HG02588 (cell line): Measurements from ENCODE around the gene DUOX2.
"Not testable (repeated sequence)": the region's sequence is repeated elsewhere in the genome, so short reads cannot be mapped to it uniquely, and the experiment has no call there.

Experiments used
- ATAC-seq: cut with Tn5 transposase; IDR thresholded peaks from one replicate; pipeline ENCODE4 v1.9.1; 2021; ENCODE audit warnings: mild to moderate bottlenecking, moderate library complexity; ENCODE audit not compliant: unreplicated experiment

The DUOX2 gene

DNA sequence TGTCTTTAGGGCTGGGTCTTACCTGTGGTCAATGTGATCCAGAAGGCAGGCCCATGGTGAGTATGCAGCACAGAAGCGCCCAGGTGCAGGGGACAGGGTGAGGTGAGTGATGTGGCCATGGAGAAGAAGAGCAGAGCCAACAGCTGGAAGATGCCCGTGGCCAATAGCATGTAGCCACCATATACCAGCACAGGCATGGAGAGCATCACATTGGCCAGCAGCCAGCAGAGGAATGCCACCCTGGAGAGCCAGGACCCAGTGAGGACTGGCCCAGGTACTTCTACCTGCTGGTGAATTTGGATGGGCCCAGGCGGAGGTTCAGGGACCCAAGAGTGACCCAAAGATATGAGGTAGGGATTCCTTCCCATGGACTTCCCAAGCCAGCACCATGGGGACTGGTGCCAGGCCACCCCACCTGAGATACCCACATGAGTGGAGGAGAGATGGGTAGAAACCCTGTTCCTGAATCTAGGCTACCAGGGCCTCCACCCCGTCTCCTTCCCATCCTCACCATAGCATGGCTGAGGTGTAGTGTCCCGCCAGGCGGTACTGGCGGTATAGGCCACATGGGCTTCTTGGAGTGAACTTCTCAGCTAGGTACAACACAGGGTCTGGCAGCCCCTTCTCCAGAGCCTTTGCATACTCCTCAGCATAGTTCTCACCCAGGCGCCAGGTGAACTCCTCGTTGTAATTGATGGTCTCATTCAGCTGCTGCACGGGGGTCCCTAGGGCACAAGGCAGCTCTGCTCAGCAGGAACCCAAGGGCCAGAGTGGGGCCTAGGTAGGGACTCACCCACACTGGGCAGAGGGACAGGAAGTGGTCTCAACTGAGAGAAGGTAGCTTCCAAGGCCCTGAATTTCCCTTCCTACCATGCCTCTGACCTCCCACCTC is 6.4 kb upstream of the DUOX2 start:
- ATAC-seq, result no peak

DNA sequence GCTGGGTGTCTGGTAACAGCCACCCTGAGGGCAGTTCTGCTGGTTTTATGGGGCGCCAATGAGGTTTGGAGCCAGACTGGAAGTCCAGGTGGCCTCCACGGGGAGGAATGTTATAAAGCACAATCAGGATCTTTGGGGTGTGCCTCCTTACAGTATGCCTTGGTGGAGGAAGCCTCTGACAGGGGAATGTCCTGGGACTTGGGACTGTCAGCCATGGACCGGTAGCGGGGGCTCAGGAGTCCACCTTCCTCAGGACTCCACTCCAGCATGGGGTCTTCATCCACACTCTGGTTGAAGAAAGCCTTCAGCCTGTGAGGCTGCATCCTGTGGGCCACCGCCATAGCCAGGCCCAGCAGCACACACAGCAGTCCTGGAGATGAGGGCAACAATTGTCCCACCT is 5.0 kb upstream of the DUOX2 start:
- ATAC-seq, result no peak

DNA sequence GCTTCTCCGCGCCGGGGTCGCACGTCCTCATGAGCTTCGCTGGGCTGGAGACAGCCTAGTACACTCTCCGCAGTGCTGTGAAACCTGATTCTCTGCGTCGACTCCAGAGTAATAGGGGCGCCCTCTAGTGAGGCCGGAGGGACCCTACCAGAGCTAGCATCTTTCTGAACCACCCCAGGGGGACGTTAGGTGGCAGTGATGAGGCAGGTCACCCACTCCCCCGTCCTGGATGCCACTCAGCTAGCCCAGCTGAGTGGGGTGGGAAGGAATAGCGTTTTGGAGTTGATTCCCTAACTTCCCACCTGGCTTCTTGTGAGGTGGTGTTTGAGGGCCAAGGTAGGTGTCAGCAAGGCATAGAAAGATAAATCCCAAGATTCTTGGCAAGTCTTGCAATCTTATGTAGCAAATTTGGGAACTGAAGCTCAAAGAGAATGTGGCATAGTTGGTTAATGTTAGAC is 4.2 kb upstream of the DUOX2 start:
- ATAC-seq, result peak; percentile 86

DNA sequence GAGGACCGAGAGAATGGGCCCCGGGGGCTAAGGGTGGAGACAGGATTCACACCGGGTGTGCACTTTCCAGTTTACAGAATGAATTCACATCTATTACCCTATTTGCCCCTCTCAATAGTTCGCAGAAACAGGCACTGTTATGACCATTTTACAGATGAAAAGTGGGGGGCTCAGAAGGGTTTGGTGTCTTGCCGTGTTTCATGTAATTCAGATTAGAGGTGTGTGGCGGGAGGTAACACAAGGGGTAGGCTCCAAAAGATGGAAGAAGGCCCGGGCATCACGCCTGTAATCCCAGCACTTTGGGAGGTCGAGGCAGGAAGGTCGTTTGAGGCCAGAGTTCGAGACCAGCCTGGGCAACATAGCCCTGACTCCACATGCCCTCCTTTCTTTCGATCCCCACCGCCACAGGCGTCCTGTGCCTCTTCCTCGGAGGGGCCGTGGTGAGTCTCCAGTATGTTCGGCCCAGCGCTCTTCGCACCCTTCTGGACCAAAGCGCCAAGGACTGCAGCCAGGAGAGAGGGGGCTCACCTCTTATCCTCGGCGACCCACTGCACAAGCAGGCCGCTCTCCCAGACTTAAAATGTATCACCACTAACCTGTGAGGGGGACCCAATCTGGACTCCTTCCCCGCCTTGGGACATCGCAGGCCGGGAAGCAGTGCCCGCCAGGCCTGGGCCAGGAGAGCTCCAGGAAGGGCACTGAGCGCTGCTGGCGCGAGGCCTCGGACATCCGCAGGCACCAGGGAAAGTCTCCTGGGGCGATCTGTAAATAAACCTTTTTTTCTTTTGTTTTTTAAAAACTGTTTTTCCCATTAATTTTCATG is 3.5 kb upstream of the DUOX2 start:
- no peak for ATAC-seq

DNA sequence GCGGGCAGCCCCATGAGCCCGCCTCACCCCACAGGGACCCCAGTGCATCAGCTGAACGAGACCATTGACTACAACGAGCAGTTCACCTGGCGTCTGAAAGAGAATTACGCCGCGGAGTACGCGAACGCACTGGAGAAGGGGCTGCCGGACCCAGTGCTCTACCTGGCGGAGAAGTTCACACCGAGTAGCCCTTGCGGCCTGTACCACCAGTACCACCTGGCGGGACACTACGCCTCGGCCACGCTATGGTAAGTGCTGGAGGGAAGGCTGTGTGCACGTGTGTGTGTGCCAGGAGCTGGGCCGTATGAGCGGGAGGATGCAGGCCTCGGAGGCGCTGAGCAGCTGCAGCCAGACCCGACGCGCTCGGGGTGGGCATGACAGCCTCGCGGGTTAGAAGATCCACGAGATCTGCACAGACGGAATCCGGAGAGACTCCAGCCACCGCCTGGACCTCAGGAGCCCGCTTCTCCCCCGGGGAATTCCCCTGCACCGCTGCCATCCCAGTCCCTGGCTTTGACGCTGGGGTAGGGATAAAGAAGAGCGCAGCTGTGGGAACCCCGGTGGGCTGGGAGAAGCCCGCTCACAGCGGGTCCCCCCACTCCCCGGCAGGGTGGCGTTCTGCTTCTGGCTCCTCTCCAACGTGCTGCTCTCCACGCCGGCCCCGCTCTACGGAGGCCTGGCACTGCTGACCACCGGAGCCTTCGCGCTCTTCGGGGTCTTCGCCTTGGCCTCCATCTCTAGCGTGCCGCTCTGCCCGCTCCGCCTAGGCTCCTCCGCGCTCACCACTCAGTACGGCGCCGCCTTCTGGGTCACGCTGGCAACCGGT is 2.7 kb upstream of the DUOX2 start:
- no peak for ATAC-seq

DNA sequence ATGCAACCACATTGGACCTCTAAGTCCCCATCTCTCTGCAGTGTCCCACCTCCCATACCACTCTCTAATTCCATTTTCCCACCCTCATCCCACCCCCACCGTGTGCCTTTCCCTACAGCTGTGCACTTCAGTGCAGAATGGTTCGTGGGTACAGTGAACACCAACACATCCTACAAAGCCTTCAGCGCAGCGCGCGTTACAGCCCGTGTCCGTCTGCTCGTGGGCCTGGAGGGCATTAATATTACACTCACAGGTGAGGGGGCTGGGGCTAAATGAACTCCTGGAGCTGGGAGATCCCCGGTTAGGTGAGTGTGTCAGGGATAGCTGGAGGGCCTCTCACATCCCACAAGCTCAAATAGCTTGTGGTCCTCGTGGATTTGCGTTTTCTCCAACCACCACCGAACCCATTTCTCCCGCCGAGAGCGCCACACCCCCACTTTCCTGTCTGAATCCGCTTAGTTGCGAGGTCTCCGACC is 2.1 kb upstream of the DUOX2 start:
- ATAC-seq, result no peak

DNA sequence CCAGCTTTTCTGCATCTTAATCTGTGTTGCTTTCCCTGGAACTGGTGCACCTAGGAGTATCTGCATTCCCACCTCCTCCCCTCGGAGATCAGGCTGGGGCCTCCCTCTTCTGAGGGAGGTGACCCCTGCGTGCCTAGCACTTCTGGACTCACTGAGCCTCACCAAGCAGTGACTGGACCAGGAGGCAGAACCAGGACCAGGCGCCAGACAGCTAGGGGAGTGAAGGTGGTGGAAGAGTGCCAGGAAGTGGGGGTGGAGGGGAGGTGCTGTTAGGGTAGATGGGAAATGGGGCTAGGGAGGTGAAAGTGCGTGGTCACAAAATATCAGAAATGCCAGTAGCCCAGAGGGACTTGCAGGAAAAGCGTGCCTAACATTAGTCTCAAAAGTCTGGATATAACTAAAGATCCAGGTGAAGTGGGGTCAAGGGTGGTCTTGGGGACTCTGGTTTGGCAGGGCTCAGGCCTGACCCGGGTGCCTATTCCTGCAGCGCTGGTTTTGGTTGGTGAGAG is 1.4 kb upstream of the DUOX2 start:
- ATAC-seq, result no peak

DNA sequence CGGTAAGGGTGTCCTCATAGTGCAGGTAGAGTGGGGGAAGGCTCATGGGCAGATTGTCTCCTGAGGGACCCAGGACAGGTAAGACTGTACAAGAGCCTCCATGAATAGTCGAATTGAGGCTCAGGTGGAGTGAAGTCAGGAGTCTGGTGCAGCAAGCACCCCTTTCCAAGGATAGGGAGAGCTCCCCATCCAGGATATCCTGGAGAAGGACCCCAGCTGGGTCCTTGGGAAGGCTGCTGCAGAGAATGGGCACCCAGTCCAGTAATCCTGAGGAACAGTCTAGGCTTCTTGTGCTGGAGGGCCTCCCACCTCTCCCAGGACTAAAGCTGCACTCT is 746 bp upstream of the DUOX2 start:
- ATAC-seq, result no peak

DNA sequence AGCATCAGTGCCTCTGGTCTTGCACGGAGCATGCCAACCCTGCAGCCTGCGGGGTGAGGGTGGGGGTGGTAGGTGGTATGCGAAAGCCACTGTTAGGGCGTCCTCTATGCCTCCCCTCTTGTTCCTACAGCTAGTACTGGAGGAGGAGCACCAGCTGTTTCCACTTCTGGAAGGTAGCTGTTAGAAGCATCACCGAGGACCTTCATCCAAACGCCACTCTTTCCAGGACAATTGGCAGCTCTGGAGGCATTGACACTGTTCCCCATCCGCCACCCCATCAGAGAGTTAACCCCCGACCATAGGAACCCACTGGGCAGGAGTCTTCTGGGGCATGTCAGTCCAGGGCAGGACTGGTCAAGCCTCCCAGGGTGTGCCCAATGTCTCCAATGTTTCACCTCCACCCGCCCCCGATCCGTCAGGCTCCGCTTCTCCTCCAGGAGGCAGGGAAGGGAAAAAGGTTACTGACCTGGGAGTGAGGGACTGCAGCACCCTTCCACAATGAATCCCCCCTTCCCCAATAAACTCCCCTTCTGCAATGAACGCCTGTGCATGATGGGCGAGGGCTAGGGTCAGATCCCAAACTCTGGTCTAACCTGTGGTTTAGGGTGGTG is 487 bp downstream of the DUOX2 start:
- ATAC-seq, result no peak

DNA sequence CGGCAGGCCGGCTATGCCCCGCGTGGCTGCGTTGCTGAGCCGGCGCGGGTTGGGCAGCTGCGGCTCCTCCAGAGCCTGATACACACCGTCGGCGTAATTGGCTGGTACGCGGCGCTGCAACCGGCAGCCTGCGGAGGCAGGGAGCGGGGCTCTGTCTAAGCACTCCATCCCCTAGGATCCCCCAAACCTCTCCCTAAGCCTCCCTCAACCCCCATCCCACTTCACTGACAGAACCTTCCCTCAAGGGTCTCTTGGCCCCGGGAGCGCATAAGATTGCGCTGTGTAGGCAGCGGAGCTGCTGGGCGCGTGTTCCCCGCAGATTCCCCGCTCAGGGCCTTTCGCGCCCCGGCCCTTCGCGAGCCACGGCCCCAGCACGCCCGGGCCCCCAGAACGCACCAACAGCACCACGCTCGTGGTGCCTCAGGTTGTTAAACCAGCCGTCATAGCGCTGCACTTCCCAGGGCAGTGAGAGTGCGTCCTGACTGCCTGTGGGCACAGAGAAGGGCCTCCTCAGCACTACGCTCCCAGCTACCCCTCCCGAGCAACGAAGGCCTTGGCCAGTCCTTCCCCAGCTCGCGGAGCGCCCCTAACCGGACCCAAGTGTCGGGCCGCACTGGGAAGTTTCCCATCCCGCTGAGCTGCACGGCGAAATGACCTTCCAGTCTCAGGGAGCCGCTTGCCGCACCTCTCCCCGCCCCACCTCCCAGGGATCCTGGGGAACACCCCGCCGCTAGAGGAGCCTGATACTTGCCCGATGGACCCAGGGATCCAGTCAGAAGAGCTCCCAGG is 1.2 kb downstream of the DUOX2 start:
- no peak for ATAC-seq

DNA sequence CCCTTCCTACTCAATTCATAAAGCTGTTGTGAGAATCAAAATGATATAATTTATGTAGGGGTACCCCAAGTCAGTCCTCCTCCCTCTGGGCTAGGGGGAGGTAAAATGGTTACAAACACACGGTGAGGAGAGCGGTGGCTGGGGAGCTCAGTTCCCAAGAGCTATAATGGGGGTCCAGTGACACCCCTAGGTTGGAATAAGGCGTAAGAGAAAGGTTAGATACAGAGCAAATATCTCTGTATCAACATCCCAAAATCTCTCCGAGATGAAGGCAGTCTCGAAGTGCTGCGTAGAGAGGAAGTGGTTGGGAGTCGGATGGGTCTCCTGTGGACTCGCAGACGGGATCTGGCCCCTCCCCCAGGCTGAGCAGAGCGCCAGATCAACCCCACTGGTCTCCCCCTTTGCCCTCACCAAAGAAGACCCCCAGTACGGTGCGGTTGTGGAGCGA is 1.8 kb downstream of the DUOX2 start:
- ATAC-seq, result no peak

DNA sequence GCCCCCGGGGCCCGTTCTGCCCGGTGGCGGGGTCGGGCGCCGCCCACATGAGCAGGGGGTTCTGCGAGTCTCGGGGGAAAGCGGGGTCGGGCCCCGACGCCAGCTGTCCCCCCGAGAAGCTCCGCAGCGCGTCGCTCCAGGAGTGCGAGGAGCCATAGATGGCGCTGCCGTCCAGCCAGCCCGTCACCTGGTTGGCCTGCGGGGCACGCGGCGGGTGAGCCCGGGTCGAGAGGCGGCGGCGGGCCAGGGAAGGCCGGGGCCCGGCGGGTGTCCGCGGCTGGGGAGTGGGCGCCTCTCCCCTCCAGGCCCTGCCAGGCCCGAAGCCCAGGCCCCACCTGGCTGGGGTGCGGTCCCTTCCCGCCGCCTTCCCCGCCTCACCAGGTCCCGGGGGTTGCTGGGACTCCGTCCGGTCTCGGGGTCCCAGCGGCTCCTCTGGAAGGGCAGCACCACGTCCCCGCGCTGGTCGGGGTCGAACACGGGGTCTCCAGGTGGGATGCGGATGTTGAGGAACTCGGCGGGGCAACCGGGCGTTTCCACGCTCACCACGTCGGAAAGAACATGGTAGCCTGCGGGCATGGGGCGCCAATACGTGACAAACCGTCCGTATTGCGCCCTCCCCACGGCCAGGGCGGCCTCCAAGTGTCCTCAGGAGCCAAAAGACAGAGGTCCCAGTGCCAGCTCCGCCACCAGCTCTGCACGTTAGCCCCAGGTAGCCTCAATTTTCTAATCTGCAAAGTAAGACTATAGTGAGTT is 2.4 kb downstream of the DUOX2 start:
- no peak for ATAC-seq

DNA sequence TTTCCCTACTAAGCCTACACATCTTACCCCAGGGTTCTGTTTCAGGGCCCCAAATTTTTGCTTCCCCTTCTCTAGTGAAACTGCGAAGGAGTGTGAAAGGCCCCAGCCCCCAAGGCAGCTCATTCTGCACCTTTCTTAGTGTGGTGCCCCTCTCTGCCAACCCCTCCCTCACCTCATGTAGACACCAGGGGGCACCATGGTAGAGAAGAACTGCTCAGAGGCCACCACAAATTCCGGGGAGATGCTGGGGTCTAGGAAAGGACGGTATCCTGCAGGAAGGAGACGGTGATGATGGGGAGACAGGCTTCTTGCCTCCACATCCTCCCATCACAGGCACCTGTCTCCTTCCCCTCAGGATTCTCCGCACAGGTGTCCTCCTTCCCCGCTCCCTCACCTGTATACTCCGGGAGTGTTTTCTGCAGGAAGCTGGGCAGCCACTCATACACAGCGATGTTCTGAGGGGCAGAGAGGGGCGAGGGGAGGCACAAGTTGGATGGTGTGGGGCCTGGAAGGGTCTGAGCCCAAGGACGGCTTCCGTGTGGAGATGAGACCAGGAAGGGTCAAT is 3.6 kb downstream of the DUOX2 start:
- no peak for ATAC-seq

DNA sequence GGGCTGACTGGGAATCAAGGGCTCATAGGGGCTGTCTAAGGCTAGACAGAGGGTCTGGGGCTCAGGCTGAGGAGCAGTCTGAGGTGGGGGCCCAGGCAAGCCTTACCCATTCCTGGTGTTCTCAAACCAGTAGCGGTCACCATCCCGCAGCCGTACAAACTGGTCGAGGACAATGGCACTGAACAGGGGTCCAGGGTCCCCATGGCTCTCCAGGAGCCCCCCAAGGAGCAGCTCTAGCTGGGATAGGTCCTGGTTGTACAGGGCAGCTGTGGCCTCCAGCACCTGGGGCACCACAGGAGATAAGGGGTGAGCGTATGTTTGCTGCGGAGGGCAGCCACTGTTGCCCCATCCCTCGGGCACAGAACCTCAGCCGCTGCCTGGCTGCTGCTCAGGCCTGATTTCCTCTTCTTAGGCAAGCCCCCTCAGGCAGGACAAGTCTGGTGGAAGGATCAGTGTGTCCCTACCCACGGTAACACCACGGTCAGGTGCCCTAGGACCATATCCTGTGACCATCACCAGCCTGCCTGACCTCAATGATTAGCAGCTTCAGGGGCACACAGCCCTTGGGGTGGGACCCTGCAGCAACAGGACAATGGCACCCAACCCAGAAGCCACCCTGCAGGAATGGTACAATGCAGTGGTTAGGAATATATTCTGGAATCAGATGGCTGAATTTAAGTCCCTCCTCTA is 5.9 kb downstream of the DUOX2 start:
- no peak for ATAC-seq

DNA sequence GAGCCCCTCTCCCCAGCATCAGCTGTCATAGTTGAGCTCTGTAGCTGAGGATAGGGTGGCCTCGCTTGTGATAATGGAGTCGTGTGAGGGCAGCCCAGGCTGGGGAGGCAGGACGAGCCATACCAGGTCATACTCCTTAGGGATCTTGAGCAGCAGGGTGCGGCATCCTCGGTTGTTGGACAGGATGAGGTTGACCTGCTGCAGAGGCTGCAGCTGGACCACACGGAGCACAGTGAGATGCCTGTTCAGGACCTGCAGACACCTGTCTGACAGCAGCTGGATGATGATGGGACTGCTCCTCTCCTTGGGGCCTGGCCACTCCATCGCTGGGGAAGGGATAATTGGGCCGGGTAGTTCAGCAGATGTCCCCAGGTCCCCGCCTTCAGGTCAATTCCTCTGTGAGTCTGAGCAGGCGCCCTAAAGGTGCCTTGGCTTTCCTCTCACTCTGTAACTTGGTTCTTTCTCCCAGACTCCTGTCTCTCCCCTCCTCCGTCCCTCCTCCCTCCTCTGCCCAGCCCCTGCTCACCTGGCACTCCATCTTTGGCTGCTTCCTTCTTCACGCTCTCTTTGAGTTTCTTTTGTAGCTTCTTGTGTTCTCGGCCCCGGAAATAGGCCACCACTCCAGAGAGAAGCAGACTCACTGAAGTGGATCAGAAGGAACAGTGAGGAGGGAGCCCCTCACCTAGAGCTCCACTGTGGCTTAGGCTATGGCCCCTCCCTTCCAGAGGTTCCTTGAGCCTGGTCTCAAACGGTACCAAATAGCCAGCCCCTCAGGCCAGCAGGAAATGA is 7.8 kb downstream of the DUOX2 start:
- no peak for ATAC-seq

DNA sequence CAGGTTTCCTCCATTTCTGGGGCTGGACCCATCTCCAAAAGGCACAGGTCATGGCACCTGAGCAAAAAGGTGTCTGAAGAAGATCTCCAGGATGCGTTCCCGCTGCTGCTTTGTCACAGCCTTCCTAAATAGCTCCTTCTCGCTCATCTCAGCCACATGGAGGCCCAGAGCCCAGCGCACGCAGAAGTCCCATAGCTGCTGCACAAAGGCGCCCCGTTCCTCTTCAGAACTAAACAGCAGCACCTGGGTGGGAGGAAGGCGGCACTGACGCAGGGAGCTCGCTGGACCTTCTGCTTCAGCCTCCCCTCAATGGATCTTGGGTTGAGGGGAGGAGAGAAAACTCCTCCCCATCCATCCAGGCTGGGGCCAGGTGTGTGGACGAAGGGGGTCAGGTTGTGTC is 8.4 kb downstream of the DUOX2 start:
- no peak for ATAC-seq

DNA sequence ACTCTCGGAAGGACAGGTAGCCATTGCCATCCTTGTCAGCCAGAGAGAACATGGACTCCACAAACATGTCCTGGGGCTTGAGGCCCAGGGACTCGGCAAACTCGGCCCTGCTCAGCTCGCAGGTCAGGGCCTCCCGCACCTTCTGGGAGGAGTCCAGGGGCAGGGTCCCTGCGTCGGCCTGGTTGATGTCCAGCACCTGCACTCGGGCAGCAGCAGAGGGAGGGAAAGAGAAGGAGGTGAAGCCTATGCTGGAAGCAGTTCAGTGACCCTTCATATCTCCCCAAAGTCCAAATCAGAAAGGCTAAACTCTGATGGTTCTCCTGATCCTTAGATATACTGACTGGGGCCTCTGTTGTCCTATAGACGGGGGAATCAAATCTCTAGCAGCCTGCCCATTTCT is 9.8 kb downstream of the DUOX2 start:
- not testable (repeated sequence) for ATAC-seq
